H1 (cell line): Measurements from ENCODE around the gene SLC7A10. TPM values are rescaled to one million over a fixed set of nuclear protein-coding genes. Genes with fewer than 3 reads are reported as not detected.

Experiments
- CTCF ChIA-PET: fragments of 300-600 bp; sonication (Branson Sonifier 250); formaldehyde crosslinking; loops from one replicate; lab custom pipeline; 2021; ENCODE audit not compliant: partially characterized antibody; lab: Charles Lee
- POLR2A ChIA-PET: fragments of 300-600 bp; sonication (Branson Sonifier 250); formaldehyde crosslinking; loops from one replicate; lab custom pipeline; 2021; ENCODE audit warnings: inconsistent platforms; ENCODE audit not compliant: partially characterized antibody; lab: Charles Lee
- DNase-seq, 2 experiments: peaks; one replicate each; pipeline versions ENCODE4 v3.0.0 to v3.0.0-alpha.2; 2010 to 2022; ENCODE audit warnings: low spot score in 2 of 2, low read depth in 1 of 2, mixed read lengths in 1 of 2
- FAIRE-seq: peaks from 2 replicates; lab custom pipeline; 2011; peaks lifted over from hg19 to GRCh38; lab: Jason Lieb, UNC
- H2AFZ ChIP-seq: 2 replicates; pipeline ENCODE4 v1.8.1; 2012; ENCODE audit warnings: low read length, inconsistent platforms
- H2AK5ac ChIP-seq: 2 replicates; pipeline ENCODE4 v1.6.1; 2013; ENCODE audit warnings: low read depth, low read length
- H2BK120ac ChIP-seq: replicated peaks from 2 replicates; pipeline ENCODE3; 2013; ENCODE audit warnings: low read depth, low read length, inconsistent platforms
- H2BK12ac ChIP-seq: 2 replicates; pipeline ENCODE4 v1.6.1; 2013; ENCODE audit warnings: low read depth, low read length
- H2BK15ac ChIP-seq: 2 replicates; pipeline ENCODE4 v1.6.1; 2013; ENCODE audit warnings: low read length
- H2BK20ac ChIP-seq: 2 replicates; pipeline ENCODE4 v1.6.1; 2013; ENCODE audit warnings: low read length
- H2BK5ac ChIP-seq: 2 replicates; pipeline ENCODE4 v1.6.1; 2013; ENCODE audit warnings: low read depth, low read length
- H3K14ac ChIP-seq: 2 replicates; pipeline ENCODE4 v1.6.1; 2013; ENCODE audit warnings: inconsistent platforms; ENCODE audit not compliant: insufficient read length
- H3K18ac ChIP-seq: 2 replicates; pipeline ENCODE4 v1.6.1; 2013; ENCODE audit warnings: low read length; ENCODE audit errors: extremely low read depth
- H3K23ac ChIP-seq: 2 replicates; pipeline ENCODE4 v1.6.1; 2013; ENCODE audit warnings: inconsistent platforms; ENCODE audit not compliant: insufficient read length
- H3K23me2 ChIP-seq: 2 replicates; pipeline ENCODE4 v1.6.1; 2013; ENCODE audit warnings: low read depth, low read length
- H3K27ac ChIP-seq: 2 replicates; pipeline ENCODE4 v1.6.1; 2011; ENCODE audit warnings: low read depth, low read length, inconsistent platforms
- H3K27me3 ChIP-seq, 4 experiments: replicated peaks in 1 of 4; 1 replicate in 1 of 4; 2 replicates in 3 of 4; pipeline versions ENCODE4 v1.6.1 to v1.8.1; 2011 to 2013; ENCODE audit warnings: low read length in 3 of 4, mild to moderate bottlenecking in 3 of 4, inconsistent platforms in 2 of 4, mixed read lengths in 2 of 4, moderate library complexity in 1 of 4; ENCODE audit not compliant: control insufficient read depth in 3 of 4, insufficient read depth in 3 of 4; ENCODE audit errors: extremely low read depth in 1 of 4
- H3K36me3 ChIP-seq, 4 experiments: 2 replicates each; pipeline versions ENCODE4 v1.6.1 to v1.8.1; 2011 to 2013; ENCODE audit warnings: mild to moderate bottlenecking in 4 of 4, low read length in 3 of 4, moderate library complexity in 2 of 4, control low read depth in 1 of 4, inconsistent platforms in 1 of 4; ENCODE audit not compliant: insufficient read depth in 4 of 4, control insufficient read depth in 2 of 4
- H3K4ac ChIP-seq: replicated peaks from 2 replicates; pipeline ENCODE3; 2013; ENCODE audit warnings: low read length, low read depth, mixed read lengths, inconsistent platforms; ENCODE audit not compliant: insufficient read length
- H3K4me1 ChIP-seq, 4 experiments: replicated peaks in 1 of 4; 1 replicate in 1 of 4; 2 replicates in 3 of 4; pipeline versions ENCODE4 v1.6.1 to v1.8.1; 2011 to 2013; ENCODE audit warnings: low read length in 3 of 4, inconsistent platforms in 2 of 4, mixed read lengths in 1 of 4; ENCODE audit not compliant: insufficient read depth in 4 of 4, control insufficient read depth in 3 of 4
- H3K4me2 ChIP-seq, 2 experiments: 2 replicates each; pipeline versions ENCODE4 v1.6.1 to v1.8.1; 2011 to 2013; ENCODE audit warnings: low read depth in 2 of 2, low read length in 2 of 2, control low read depth in 1 of 2, inconsistent platforms in 1 of 2, mild to moderate bottlenecking in 1 of 2; ENCODE audit not compliant: insufficient read depth in 1 of 2
- H3K4me3 ChIP-seq, 4 experiments: fragments of 200-600, 300-600 bp in 1 of 4; sonication (generic), shearing (Covaris generic), sonication (Bioruptor Twin) in 1 of 4; 2 replicates each; pipeline versions ENCODE4 v1.5.1 to v1.8.1; 2011 to 2016; ENCODE audit warnings: low read length in 4 of 4, low read depth in 3 of 4, control low read depth in 2 of 4, inconsistent platforms in 2 of 4, mild to moderate bottlenecking in 2 of 4, mixed read lengths in 1 of 4, moderate library complexity in 1 of 4; ENCODE audit not compliant: insufficient read depth in 2 of 4; ENCODE audit errors: extremely low read depth in 1 of 4
- H3K56ac ChIP-seq: replicated peaks from 2 replicates; pipeline ENCODE3; 2013; ENCODE audit warnings: low read depth, mild to moderate bottlenecking, mixed read lengths, low read length, inconsistent platforms; ENCODE audit not compliant: insufficient read length
- H3K79me1 ChIP-seq: 2 replicates; pipeline ENCODE4 v1.6.1; 2013; ENCODE audit warnings: low read depth, low read length, control low read depth
- H3K79me2 ChIP-seq, 2 experiments: 2 replicates each; pipeline versions ENCODE4 v1.6.1 to v1.8.1; 2012 to 2013; ENCODE audit warnings: low read length in 2 of 2, mild to moderate bottlenecking in 2 of 2, inconsistent platforms in 1 of 2; ENCODE audit not compliant: insufficient read depth in 2 of 2, control insufficient read depth in 1 of 2
- H3K9ac ChIP-seq, 4 experiments: replicated peaks in 1 of 4; 1 replicate in 1 of 4; 2 replicates in 3 of 4; pipeline versions ENCODE4 v1.6.1 to v1.8.1; 2011 to 2013; ENCODE audit warnings: low read depth in 3 of 4, low read length in 3 of 4, control low read depth in 2 of 4, mild to moderate bottlenecking in 2 of 4, moderate library complexity in 2 of 4, inconsistent platforms in 1 of 4; ENCODE audit errors: extremely low read depth in 1 of 4
- H3K9me3 ChIP-seq, 2 experiments: 2 replicates each; pipeline versions ENCODE4 v1.6.1 to v1.8.1; 2012 to 2013; ENCODE audit warnings: mild to moderate bottlenecking in 2 of 2, moderate library complexity in 2 of 2, control low read depth in 1 of 2, inconsistent platforms in 1 of 2, low read depth in 1 of 2, low read length in 1 of 2, mixed read lengths in 1 of 2; ENCODE audit not compliant: insufficient read depth in 2 of 2
- H4K20me1 ChIP-seq, 2 experiments: replicated peaks in 1 of 2; 2 replicates each; pipeline versions ENCODE3 to v1.8.1; 2011 to 2013; ENCODE audit warnings: inconsistent platforms in 2 of 2, low read length in 2 of 2, mild to moderate bottlenecking in 1 of 2; ENCODE audit not compliant: insufficient read depth in 2 of 2, control insufficient read depth in 1 of 2
- H4K5ac ChIP-seq: 2 replicates; pipeline ENCODE4 v1.6.1; 2013; ENCODE audit warnings: low read length, low read depth, mixed read lengths, inconsistent platforms; ENCODE audit not compliant: insufficient read length
- H4K8ac ChIP-seq: 2 replicates; pipeline ENCODE4 v1.8.0; 2013; ENCODE audit warnings: mild to moderate bottlenecking, moderate library complexity, low read length, inconsistent platforms; ENCODE audit not compliant: insufficient read depth; ENCODE audit errors: extremely low read depth
- H4K91ac ChIP-seq: replicated peaks from 2 replicates; pipeline ENCODE3; 2013; ENCODE audit warnings: low read length, mixed read lengths, inconsistent platforms; ENCODE audit not compliant: insufficient read length
- CBX5 ChIP-seq: fragments of 300-800, 300-1000 bp; sonication (generic); IDR thresholded peaks from 2 replicates; pipeline ENCODE4 v1.7.1; 2016; ENCODE audit warnings: antibody characterized with exemption, low read length, low read depth
- CREB1 ChIP-seq: IDR thresholded peaks from 2 replicates; pipeline ENCODE4 v1.6.1; 2012; ENCODE audit warnings: inconsistent platforms
- CTBP2 ChIP-seq: IDR thresholded peaks from 2 replicates; pipeline ENCODE4 v1.7.0; 2011; ENCODE audit warnings: borderline replicate concordance, mild to moderate bottlenecking, moderate library complexity, mixed read lengths, low read length; ENCODE audit not compliant: insufficient read depth, insufficient read length
- E2F6 ChIP-seq: IDR thresholded peaks from 2 replicates; pipeline ENCODE4 v1.6.1; 2012; ENCODE audit warnings: inconsistent platforms
- GABPA ChIP-seq: IDR thresholded peaks from 2 replicates; pipeline ENCODE4 v1.6.1; 2011; ENCODE audit warnings: mild to moderate bottlenecking, low read length, moderate library complexity, borderline replicate concordance; ENCODE audit not compliant: insufficient read depth
- JUN ChIP-seq: IDR thresholded peaks from 2 replicates; pipeline ENCODE4 v1.6.1; 2011; ENCODE audit warnings: low read depth, mild to moderate bottlenecking, improper control_type of control experiment, low read length
- RFX5 ChIP-seq: IDR thresholded peaks from 2 replicates; pipeline ENCODE4 v1.6.1; 2011; ENCODE audit warnings: low read depth, low read length, improper control_type of control experiment, borderline replicate concordance
- SP1 ChIP-seq: IDR thresholded peaks from 2 replicates; pipeline ENCODE4 v1.6.1; 2011; ENCODE audit warnings: low read depth, low read length
- TCF12 ChIP-seq: IDR thresholded peaks from 2 replicates; pipeline ENCODE4 v1.6.1; 2011; ENCODE audit warnings: low read depth, mild to moderate bottlenecking, low read length
- ZNF274 ChIP-seq: IDR thresholded peaks from 2 replicates; pipeline ENCODE4 v1.7.0; 2012; ENCODE audit warnings: low read length, borderline replicate concordance; ENCODE audit errors: extremely low read depth
- WGBS, 2 experiments: shearing (Covaris generic) in 1 of 2; methylation state at CpG; one replicate each; pipeline versions ENCODE4 v1.1.6 to v1.1.7; 2013 to 2015; ENCODE audit warnings: low lambda C conversion rate in 2 of 2, mixed read lengths in 2 of 2, inconsistent platforms in 1 of 2, low coverage in 1 of 2, missing lambda C conversion rate in 1 of 2; ENCODE audit not compliant: insufficient replicate concordance in 2 of 2, insufficient coverage in 1 of 2, insufficient read length in 1 of 2; ENCODE audit errors: extremely low coverage in 1 of 2, missing lambda C conversion rate in 1 of 2; 5-methylcytosine and 5-hydroxymethylcytosine counted together
- polyA plus RNA-seq, 7 experiments: library from polyadenylated mRNA; depleted of rRNA in 3 of 7; stranded (reverse) in 5 of 7; unstranded in 2 of 7; fragments of >200 nt in 5 of 7; fragments of 200-250 nt in 2 of 7; gene quantifications; 1 replicate in 5 of 7; 2 replicates in 1 of 7; 4 replicates in 1 of 7; pipeline versions ENCODE4 v1.2.1 to v1.2.3, GENCODE V29; 2011 to 2013; ENCODE audit warnings: missing spikeins in 2 of 7, mixed read lengths in 2 of 7
- total RNA-seq: library from RNA; stranded (reverse); fragmentation: NEBNext Ultra II Directional; extraction: Animal tissue kit (Norgen Biotek cat#: 25700); gene quantifications from 2 replicates; pipeline ENCODE4 v1.2.1, GENCODE V29; 2021
- TF ChIP-seq, protein P1 (sequence below): IDR thresholded peaks from 2 replicates; pipeline ENCODE4 v1.6.1; 2011; ENCODE audit warnings: low read length, improper control_type of control experiment

SLC7A10 gene
- total and polyA plus RNA-seq, 2 of the 8 experiments (the other 6 are each of a cell fraction or from before 2014, with no cell fraction given) = 3.7 to 7.1 TPM

GRCh38 chr19:33271246-33272021 lies 45.8 kb upstream of the SLC7A10 start:
- Histone ChIP-seq H4K8ac (no peak overlapping the region), H2BK12ac (0 out of 2 replicates have a peak overlapping the region, but pooled peaks have one; percentile 39), H3K14ac (no peak overlapping the region), H2BK20ac (no peak overlapping the region), H2AK5ac (no peak overlapping the region), H3K9ac (no peak overlapping the region), H2AFZ (no peak overlapping the region), H3K4ac (no peak overlapping the region), H3K79me2 (no peaks in the 10 kb centered on the region), H3K36me3 (no peaks in the 10 kb centered on the region), H2BK5ac (no peak overlapping the region), H3K9me3 (no peaks in the 10 kb centered on the region), H3K23ac (no peak overlapping the region), H3K79me1 (no peaks in the 10 kb centered on the region), H4K20me1 (no peaks in the 10 kb centered on the region), H3K18ac (no peak overlapping the region), H3K27me3 (no peaks in the 10 kb centered on the region), H3K23me2 (no peaks in the 10 kb centered on the region), H2BK120ac (no peak overlapping the region), H3K4me1 (peaks cover 0 to 24% (median 10%) of the 10 kb centered on the region in 4 experiments; a peak in 6 of 7 replicates), H3K4me2 (no peak overlapping the region), H2BK15ac (no peak overlapping the region), H3K56ac (no peak overlapping the region), H3K4me3 (no peak overlapping the region), H3K27ac (no peak overlapping the region), H4K91ac (no peak overlapping the region), H4K5ac (no peak overlapping the region)
- CTCF ChIA-PET = interaction anchor here (1.1 to 2.6 kb wide), 5 partner anchors 12 to 506 kb away, joined by 3 to 11 read pairs (median 3); no protein-coding TSS in a partner anchor
- POLR2A ChIA-PET = interaction anchor here (1.7 kb wide), 1 partner anchor 10 kb away, joined by 8 read pairs; no protein-coding TSS in a partner anchor
- 77% methylated on average over 12 of the region's 12 CpGs; no CpG with 5 or more reads in 1 of the 2 experiments for WGBS, 2 experiments
- FAIRE-seq = no peak
- no peak for DNase-seq
- TF ChIP-seq CBX5 (no peak), CREB1 (no peak), SP1 (no peak), E2F6 (no peak), TCF12 (no peak), GABPA (no peak), ZNF274 (no peak), CTBP2 (no peak), RFX5 (no peak), JUN (no peak)
- TF ChIP-seq, protein P1, sequence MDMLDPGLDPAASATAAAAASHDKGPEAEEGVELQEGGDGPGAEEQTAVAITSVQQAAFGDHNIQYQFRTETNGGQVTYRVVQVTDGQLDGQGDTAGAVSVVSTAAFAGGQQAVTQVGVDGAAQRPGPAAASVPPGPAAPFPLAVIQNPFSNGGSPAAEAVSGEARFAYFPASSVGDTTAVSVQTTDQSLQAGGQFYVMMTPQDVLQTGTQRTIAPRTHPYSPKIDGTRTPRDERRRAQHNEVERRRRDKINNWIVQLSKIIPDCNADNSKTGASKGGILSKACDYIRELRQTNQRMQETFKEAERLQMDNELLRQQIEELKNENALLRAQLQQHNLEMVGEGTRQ = no peak
